Measurements from ENCODE around the gene KRT9. TPM values are rescaled to one million over a fixed set of nuclear protein-coding genes. Genes with fewer than 3 reads are reported as not detected.

KRT9 gene
- total and polyA plus RNA-seq, 12 donors = 0.14 to 2.1 (median 0.46) TPM; not detected in 8

DNA sequence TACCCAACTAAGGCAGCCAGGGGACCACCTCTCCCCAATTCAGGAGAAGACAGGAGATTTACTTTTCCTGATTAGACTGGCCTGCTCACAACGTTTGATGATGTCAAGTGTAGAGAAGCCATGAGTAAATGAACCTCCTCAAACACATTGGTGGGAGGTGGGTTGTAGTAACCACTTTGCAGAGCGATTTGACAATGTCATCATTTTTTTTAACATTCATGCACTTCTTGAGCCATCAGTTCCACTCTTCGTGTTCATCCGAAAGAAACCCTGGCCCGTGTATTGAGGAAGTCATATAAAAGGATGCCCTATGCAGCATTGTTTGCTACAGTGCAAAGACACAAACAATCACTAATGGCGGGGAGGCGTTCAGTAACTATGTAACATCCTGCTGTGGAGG, 38.2 kb downstream of the KRT9 start:
- intact Hi-C loops (cut with DNase I) = no loop called here
- H3K36me3 ChIP-seq (replicated peaks in 1 of 2) = no peaks in the 10 kb centered on the region
- peaks cover 3% of the 10 kb centered on the region for H3K27me3 ChIP-seq
- H3K9me3 ChIP-seq (replicated peaks in 1 of 3) = no peaks in the 10 kb centered on the region
- no peak for DNase-seq
- H3K27ac ChIP-seq = no peak overlapping the region
- peaks cover 5 to 17% of the 10 kb centered on the region in 2 donors for H3K4me1 ChIP-seq (replicated peaks in 1 of 2)
- TF ChIP-seq POLR2A (IDR thresholded peaks at IDR 0.05) = no peak
- TF ChIP-seq, protein P1, sequence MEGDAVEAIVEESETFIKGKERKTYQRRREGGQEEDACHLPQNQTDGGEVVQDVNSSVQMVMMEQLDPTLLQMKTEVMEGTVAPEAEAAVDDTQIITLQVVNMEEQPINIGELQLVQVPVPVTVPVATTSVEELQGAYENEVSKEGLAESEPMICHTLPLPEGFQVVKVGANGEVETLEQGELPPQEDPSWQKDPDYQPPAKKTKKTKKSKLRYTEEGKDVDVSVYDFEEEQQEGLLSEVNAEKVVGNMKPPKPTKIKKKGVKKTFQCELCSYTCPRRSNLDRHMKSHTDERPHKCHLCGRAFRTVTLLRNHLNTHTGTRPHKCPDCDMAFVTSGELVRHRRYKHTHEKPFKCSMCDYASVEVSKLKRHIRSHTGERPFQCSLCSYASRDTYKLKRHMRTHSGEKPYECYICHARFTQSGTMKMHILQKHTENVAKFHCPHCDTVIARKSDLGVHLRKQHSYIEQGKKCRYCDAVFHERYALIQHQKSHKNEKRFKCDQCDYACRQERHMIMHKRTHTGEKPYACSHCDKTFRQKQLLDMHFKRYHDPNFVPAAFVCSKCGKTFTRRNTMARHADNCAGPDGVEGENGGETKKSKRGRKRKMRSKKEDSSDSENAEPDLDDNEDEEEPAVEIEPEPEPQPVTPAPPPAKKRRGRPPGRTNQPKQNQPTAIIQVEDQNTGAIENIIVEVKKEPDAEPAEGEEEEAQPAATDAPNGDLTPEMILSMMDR (IDR thresholded peaks at IDR 0.05) = no peak
- WGBS, 4 donors = 79 to 84% (median 82%) methylated on average over 7 of the region's 7 CpGs
- no peak overlapping the region for H3K4me3 ChIP-seq

- no peak for DNase-seq
- no peaks in the 10 kb centered on the region for H3K9me3 ChIP-seq (replicated peaks in 1 of 3)
- peaks cover 5 to 17% of the 10 kb centered on the region in 2 donors for H3K4me1 ChIP-seq (replicated peaks in 1 of 2)
- WGBS, 4 donors = 83 to 91% (median 88%) methylated on average over 9 of the region's 9 CpGs
- intact Hi-C loops (cut with DNase I) = no loop called here
- peaks cover 8% of the 10 kb centered on the region for H3K27me3 ChIP-seq
- H3K27ac ChIP-seq = no peak overlapping the region
- TF ChIP-seq, protein P1 (IDR thresholded peaks at IDR 0.05) = no peak
- no peak for TF ChIP-seq POLR2A (IDR thresholded peaks at IDR 0.05)
- no peaks in the 10 kb centered on the region for H3K36me3 ChIP-seq (replicated peaks in 1 of 2)
- H3K4me3 ChIP-seq = no peak overlapping the region
Measured at GRCh38 chr17:41532947-41533570, 38.8 kb downstream of the KRT9 start.

DNA sequence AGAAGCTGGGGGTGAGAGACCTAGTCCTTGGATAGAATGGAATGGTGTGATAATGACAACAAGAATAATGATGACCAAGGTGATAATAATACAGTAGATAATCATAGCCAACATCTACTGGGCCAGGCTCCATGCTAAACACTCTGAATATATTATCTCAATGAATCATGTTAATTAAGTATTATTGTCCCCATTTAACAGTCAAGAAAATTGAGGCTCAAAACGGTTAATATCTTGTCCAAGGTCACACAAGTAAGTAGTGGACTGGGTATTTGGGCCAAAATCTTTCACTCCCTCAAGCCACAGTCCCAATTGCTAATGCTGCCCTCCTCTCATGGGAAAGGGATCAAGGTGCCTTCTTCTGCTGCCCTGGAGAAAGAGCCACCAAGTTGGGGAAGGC, 39.9 kb downstream of the KRT9 start:
- Histone ChIP-seq H3K9me3 (replicated peaks in 1 of 3) (no peaks in the 10 kb centered on the region), H3K36me3 (replicated peaks in 1 of 2) (no peaks in the 10 kb centered on the region), H3K27ac (no peak overlapping the region), H3K4me1 (replicated peaks in 1 of 2) (peaks cover 5 to 25% of the 10 kb centered on the region in 2 donors), H3K27me3 (peaks cover 17% of the 10 kb centered on the region), H3K4me3 (no peak overlapping the region)
- TF ChIP-seq POLR2A (IDR thresholded peaks at IDR 0.05) = no peak
- TF ChIP-seq, protein P1 (IDR thresholded peaks at IDR 0.05) = no peak
- no peak for DNase-seq
- intact Hi-C loops (cut with DNase I) = no loop called here
- 59 to 68% (median 64%) methylated on average over 1 of the region's 1 CpG for WGBS, 4 donors

DNA sequence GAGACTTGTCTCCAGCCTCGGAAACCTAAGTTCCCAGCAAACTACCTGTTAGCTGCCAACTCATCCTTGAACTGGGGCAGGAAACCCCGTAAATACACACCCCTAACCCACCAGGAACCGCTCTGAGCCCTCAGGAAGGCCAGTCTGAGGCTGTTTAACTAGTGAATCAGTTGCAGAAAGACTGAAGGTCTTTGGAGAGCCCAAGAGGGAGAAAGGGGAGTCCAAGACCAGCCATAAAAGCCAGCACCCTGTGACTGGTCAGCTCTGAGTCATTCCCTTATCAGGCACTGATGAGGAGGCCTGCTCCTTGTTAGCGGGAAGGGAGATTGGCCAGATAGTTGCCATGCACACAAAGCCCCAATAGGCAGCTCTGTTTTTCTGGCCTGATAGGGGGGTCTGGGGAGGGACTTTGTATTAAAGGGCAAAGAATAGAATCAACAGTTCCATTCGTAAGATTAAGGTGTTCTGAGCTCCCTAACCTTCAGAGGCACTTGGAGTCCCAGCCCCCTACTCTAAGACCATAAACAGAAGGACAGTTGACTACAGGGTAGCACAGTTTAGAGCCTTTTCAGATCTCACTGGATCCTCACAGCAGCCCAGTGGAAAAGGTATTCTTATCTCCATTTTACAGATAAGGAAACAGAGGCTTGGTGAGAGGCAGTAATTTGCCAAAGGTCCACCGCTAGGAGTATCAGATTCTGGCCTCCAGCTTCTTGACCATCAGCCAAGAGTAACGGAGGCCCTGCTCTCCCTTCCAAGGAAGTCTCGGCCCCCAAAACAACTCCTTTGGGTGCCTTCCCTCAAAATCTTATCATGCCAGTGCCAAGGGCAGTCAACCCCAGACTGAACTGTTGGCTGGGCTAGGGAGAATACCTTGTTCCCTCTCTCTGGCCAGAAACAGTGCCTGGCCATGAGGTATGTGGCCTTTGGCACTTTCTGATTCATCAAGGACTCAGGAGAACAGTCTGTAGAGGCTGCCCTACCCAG, 41.5 kb downstream of the KRT9 start:
- TF ChIP-seq, protein P1 (IDR thresholded peaks at IDR 0.05) = no peak
- no peak for TF ChIP-seq POLR2A (IDR thresholded peaks at IDR 0.05)
- intact Hi-C loops (cut with DNase I) = no loop called here
- peaks cover 5 to 25% of the 10 kb centered on the region in 2 donors for H3K4me1 ChIP-seq (replicated peaks in 1 of 2)
- no peak overlapping the region for H3K4me3 ChIP-seq
- DNase-seq = peak; percentile 54 to 92 (median 86)
- peak overlapping the region in 3 of 5 donors; percentile 14 to 82 (median 63) for H3K27ac ChIP-seq
- H3K27me3 ChIP-seq = peaks cover 20% of the 10 kb centered on the region
- no peaks in the 10 kb centered on the region for H3K36me3 ChIP-seq (replicated peaks in 1 of 2)
- no peaks in the 10 kb centered on the region for H3K9me3 ChIP-seq (replicated peaks in 1 of 3)
- 36 to 48% (median 47%) methylated on average over 8 of the region's 8 CpGs for WGBS, 4 donors

Measured in adrenal gland (tissue), 12 donors.